Upper lobe of left lung (tissue), 6 donors: ENCODE results near the gene TWNK. TPM values are rescaled to one million over a fixed set of nuclear protein-coding genes. Genes with fewer than 3 reads are reported as not detected.
A peak's percentile ranks its signal among the peaks of the same experiment; 100 is the strongest.

Source experiments
- ATAC-seq, 2 donors: fragments of 200-7000 bp; cut with Tn5 transposase; one replicate each; pipeline ENCODE4 v1.9.1; 2022; ENCODE audit warnings: mild to moderate bottlenecking in 2 of 2, moderate library complexity in 2 of 2; ENCODE audit not compliant: low FRiP score in 2 of 2
- DNase-seq, 2 donors: peaks; one replicate each; pipeline ENCODE4 v3.0.0-alpha.2; 2019 to 2020
- H3K27ac ChIP-seq, 4 donors: fragments of 200-600 bp; sonication (generic); one replicate each; pipeline ENCODE4 v1.5.1; 2016 to 2019
- H3K27me3 ChIP-seq, 4 donors: fragments of 200-600 bp; sonication (generic); one replicate each; pipeline ENCODE4 v1.5.1; 2017 to 2019
- H3K36me3 ChIP-seq, 4 donors: fragments of 200-600 bp; sonication (generic); one replicate each; pipeline ENCODE4 v1.5.1; 2016 to 2019
- H3K4me1 ChIP-seq, 4 donors: fragments of 200-600 bp; sonication (generic); one replicate each; pipeline ENCODE4 v1.5.1; 2018 to 2019
- H3K4me3 ChIP-seq, 4 donors: fragments of 200-600 bp; sonication (generic); one replicate each; pipeline ENCODE4 v1.5.1; 2017 to 2019; ENCODE audit warnings: mild to moderate bottlenecking in 2 of 4, moderate library complexity in 1 of 4
- H3K9me3 ChIP-seq, 4 donors: fragments of 200-600 bp; sonication (generic); one replicate each; pipeline ENCODE4 v1.5.1; 2018 to 2019
- EP300 ChIP-seq, 4 donors: sonication (generic); formaldehyde crosslinking; IDR thresholded peaks; one replicate each; pipeline ENCODE4 v1.5.1; 2017; ENCODE audit warnings: antibody characterized with exemption in 4 of 4, control low read depth in 2 of 4
- POLR2A ChIP-seq, 4 donors: fragments of 450-650 bp; IDR thresholded peaks; one replicate each; pipeline ENCODE4 v1.5.1; 2016 to 2017; ENCODE audit warnings: antibody characterized with exemption in 4 of 4, mild to moderate bottlenecking in 2 of 4
- POLR2AphosphoS5 ChIP-seq, 2 donors: sonication (generic); formaldehyde crosslinking; IDR thresholded peaks; one replicate each; pipeline ENCODE4 v1.5.1; 2017; ENCODE audit warnings: antibody characterized with exemption in 2 of 2
- WGBS, 2 donors: methylation state at CpG; one replicate each; pipeline ENCODE4 v1.1.5; 2017 to 2018; 5-methylcytosine and 5-hydroxymethylcytosine counted together
- total RNA-seq, 6 donors: library from RNA; depleted of rRNA in 4 of 6; stranded (reverse); fragments of >200 nt in 4 of 6; gene quantifications; one replicate each; pipeline versions ENCODE4 v1.1.0 to v1.2.1, GENCODE V29; 2016 to 2021
- TF ChIP-seq, protein P1 (sequence below), 6 experiments: fragments of 450-650 bp in 4 of 6; fragments of 200-600 bp in 2 of 6; sonication (generic) in 2 of 6; IDR thresholded peaks; one replicate each; pipeline ENCODE4 v1.5.1; 2016 to 2019; ENCODE audit warnings: antibody characterized with exemption in 6 of 6
- donor health status: DM: no; HTN: no; CAD: no; lungs with moderate emphysema.
- donor health status: DM: no; HTN: yes; CAD: no; lungs with severe emphysema.

The TWNK gene
- total RNA-seq, 6 donors from 2014 or later = 2.6 to 9.1 (median 5.8) TPM

DNA sequence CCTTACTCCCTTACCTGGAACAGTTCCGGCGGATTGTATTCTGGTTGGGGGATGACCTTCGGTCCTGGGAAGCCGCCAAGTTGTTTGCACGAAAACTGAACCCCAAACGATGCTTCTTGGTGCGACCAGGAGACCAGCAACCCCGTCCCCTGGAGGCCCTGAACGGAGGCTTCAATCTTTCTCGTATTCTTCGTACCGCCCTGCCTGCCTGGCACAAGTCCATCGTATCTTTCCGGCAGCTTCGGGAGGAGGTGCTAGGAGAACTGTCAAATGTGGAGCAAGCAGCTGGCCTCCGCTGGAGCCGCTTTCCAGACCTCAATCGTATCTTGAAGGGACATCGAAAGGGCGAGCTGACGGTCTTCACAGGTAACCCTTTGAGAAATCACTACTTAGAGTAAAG lies 1.7 kb downstream of the TWNK start:
- DNase-seq = no peak
- WGBS, 2 donors = 77 to 95% methylated on average over 18 to 21 of the region's 21 CpGs
- H3K36me3 ChIP-seq = peaks cover 2 to 39% (median 24%) of the 10 kb centered on the region in 4 donors
- H3K4me1 ChIP-seq = peaks cover 19 to 32% (median 22%) of the 10 kb centered on the region in 4 donors
- ATAC-seq = no peak
- no peaks in the 10 kb centered on the region for H3K27me3 ChIP-seq
- no peak overlapping the region for H3K4me3 ChIP-seq
- no peak overlapping the region for H3K27ac ChIP-seq
- H3K9me3 ChIP-seq = no peaks in the 10 kb centered on the region
- TF ChIP-seq, protein P1, sequence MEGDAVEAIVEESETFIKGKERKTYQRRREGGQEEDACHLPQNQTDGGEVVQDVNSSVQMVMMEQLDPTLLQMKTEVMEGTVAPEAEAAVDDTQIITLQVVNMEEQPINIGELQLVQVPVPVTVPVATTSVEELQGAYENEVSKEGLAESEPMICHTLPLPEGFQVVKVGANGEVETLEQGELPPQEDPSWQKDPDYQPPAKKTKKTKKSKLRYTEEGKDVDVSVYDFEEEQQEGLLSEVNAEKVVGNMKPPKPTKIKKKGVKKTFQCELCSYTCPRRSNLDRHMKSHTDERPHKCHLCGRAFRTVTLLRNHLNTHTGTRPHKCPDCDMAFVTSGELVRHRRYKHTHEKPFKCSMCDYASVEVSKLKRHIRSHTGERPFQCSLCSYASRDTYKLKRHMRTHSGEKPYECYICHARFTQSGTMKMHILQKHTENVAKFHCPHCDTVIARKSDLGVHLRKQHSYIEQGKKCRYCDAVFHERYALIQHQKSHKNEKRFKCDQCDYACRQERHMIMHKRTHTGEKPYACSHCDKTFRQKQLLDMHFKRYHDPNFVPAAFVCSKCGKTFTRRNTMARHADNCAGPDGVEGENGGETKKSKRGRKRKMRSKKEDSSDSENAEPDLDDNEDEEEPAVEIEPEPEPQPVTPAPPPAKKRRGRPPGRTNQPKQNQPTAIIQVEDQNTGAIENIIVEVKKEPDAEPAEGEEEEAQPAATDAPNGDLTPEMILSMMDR (IDR thresholded peaks at IDR 0.05) = no peak
- TF ChIP-seq POLR2A (IDR thresholded peaks at IDR 0.05) = no peak
- no peak for TF ChIP-seq POLR2AphosphoS5 (IDR thresholded peaks at IDR 0.05)
- no peak for TF ChIP-seq EP300 (IDR thresholded peaks at IDR 0.05)

DNA sequence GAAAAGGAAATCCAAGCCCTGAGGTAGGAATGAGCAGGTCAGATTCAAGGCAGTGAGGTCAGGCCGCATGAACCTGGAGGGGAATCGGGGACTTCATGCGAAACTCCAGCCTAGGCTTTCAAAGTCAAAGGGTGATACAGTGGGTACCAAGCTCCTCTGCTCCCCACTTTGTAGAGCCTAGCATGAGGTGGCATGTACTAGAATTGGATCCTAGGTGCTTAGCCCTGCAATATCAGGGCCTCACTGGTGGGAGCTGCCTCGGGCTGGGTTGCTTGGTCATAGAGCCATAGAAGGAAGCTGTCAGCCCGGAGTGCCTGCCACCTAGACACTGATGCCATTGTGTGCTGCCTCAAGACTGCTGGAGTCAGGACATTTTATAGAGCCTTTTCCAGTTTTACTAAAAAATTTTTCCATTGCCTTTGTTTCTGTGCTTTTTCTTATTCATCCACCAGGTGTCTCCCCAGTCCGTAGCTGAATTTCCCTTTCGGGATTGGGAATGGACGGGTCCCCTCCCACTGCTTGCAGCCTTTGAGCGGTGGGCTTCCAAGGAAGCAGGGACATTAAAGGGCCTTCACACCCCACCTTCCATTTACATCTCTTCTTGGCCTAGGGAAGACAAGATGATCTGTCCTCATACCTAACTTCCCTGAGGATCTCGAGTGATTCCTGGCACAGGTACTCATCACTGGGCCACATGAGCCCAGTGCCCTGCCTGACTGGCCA lies 6.8 kb downstream of the TWNK start:
- Histone ChIP-seq H3K27ac (no peak overlapping the region), H3K4me1 (peaks cover 15 to 27% (median 20%) of the 10 kb centered on the region in 4 donors), H3K4me3 (no peak overlapping the region), H3K9me3 (no peaks in the 10 kb centered on the region), H3K27me3 (no peaks in the 10 kb centered on the region), H3K36me3 (peaks cover 2 to 40% (median 20%) of the 10 kb centered on the region in 4 donors)
- no peak for TF ChIP-seq POLR2AphosphoS5 (IDR thresholded peaks at IDR 0.05)
- TF ChIP-seq, protein P1 (IDR thresholded peaks at IDR 0.05) = peak; percentile 34 to 66 (median 52)
- DNase-seq (no peak), ATAC-seq (no peak)
- 56 to 59% methylated on average over 10 of the region's 10 CpGs for WGBS, 2 donors

DNA sequence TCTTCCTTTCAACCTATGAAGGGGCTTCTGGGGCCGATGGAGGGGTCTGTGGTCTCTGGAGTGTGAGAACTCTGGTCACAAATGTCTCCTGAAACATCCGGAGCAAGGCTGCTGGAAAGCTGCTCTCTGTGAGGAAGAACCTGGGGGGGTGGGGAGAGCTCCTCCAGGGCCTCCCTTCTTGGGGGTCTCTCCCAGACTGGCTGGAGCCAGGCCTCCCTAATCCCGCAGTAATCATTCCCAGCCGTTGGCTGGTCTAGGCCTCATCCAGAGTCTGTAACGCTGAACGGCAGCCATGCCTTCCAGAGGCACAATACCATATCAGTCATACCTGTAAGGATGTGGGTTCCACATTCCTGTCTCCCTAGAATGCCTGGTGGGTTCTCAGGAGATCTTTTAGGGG lies 7.8 kb downstream of the TWNK start:
- TF ChIP-seq, protein P1 (IDR thresholded peaks at IDR 0.05) = no peak
- TF ChIP-seq EP300 (IDR thresholded peaks at IDR 0.05) = no peak
- no peak for TF ChIP-seq POLR2AphosphoS5 (IDR thresholded peaks at IDR 0.05)
- no peak for TF ChIP-seq POLR2A (IDR thresholded peaks at IDR 0.05)
- peaks cover 16 to 27% (median 22%) of the 10 kb centered on the region in 4 donors for H3K4me1 ChIP-seq

DNA sequence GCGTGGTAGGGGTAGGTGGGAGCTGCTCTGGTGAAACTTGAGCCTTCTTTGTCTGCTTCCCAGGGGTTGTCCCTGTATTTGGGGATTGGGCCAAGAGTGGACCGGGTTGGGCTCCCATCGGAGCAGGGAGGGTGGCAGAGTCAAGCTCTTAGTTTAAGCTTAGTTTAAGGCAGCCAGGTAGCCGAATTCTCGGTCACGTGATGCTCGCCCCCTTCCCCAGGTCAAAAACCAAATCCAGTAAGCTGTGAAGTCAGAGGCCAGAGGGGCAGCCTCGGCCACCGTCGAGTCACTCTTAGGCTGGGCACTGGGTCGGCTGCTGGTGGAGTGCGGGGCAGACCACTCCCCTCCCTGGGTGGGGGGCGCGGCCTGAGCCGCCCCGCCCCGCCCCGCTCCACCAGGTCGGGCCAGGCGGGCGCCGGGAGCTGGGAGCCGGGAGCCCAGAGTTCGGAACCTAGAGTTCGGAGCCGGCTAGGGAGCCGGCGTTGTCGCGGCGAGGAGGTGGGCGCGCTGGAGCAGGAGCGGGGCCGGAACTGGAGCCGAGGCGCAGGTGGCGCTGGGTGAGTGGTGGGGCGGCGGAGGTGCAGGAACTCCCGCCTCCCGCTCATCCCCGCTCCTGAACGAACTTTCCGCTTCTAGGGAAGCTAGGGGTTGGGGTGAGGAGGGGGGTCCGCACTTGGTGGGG lies 9.5 kb downstream of the TWNK start:
- peak in 1 of 4 donors; percentile 51 for TF ChIP-seq POLR2A (IDR thresholded peaks at IDR 0.05)
- TF ChIP-seq EP300 (IDR thresholded peaks at IDR 0.05) = no peak
- TF ChIP-seq, protein P1 (IDR thresholded peaks at IDR 0.05) = peak in 2 of 6 experiments; percentile 7 to 11
- TF ChIP-seq POLR2AphosphoS5 (IDR thresholded peaks at IDR 0.05) = peak in 1 of 2 donors; percentile 14
- DNase-seq (peak; percentile 72 to 90), ATAC-seq (peak in 1 of 2 donors; percentile 3)
- peak overlapping the region; percentile 62 to 82 (median 68) for H3K4me3 ChIP-seq
- H3K27me3 ChIP-seq = no peaks in the 10 kb centered on the region
- peaks cover 0 to 18% (median 3%) of the 10 kb centered on the region in 4 donors for H3K36me3 ChIP-seq
- H3K27ac ChIP-seq = peak overlapping the region; percentile 95 to 100 (median 98)
- H3K4me1 ChIP-seq = peaks cover 27 to 44% (median 36%) of the 10 kb centered on the region in 4 donors
- WGBS, 2 donors = 0 to 5% methylated on average over 9 to 38 of the region's 46 CpGs
- no peaks in the 10 kb centered on the region for H3K9me3 ChIP-seq

More for the DNA sequence above, 7.8 kb downstream of the TWNK start:
- DNase-seq = no peak
- Histone ChIP-seq H3K36me3 (peaks cover 2 to 33% (median 17%) of the 10 kb centered on the region in 4 donors), H3K27ac (no peak overlapping the region), H3K9me3 (no peaks in the 10 kb centered on the region), H3K27me3 (no peaks in the 10 kb centered on the region), H3K4me3 (no peak overlapping the region)
- 81 to 92% methylated on average over 1 to 6 of the region's 6 CpGs for WGBS, 2 donors
- ATAC-seq = no peak
